Mesenchymal stem cell (in vitro differentiated cells and primary cell): ENCODE data around the gene DDX41.
"Not testable (repeated sequence)": the region's sequence is repeated elsewhere in the genome, so short reads cannot be mapped to it uniquely, and the experiment has no call there.

Source experiments
- DNase-seq: peaks from one replicate; pipeline ENCODE4 v3.0.0-alpha.2; 2013
- H2AFZ ChIP-seq: one replicate; pipeline ENCODE4 v1.6.1; 2013; ENCODE audit warnings: low read depth, mild to moderate bottlenecking, control low read depth, inconsistent platforms, low read length, moderate library complexity
- H2AK5ac ChIP-seq: 2 replicates; pipeline ENCODE4 v1.6.1; 2013; ENCODE audit warnings: low read length, moderate library complexity, mild to moderate bottlenecking, inconsistent platforms; ENCODE audit not compliant: severe bottlenecking
- H2BK120ac ChIP-seq: one replicate; pipeline ENCODE4 v1.6.1; 2013; ENCODE audit warnings: low read depth, mild to moderate bottlenecking, inconsistent platforms, low read length, moderate library complexity
- H2BK12ac ChIP-seq, 2 experiments: one replicate each; pipeline ENCODE4 v1.6.1; 2013; ENCODE audit warnings: inconsistent platforms in 2 of 2, low read length in 2 of 2, mild to moderate bottlenecking in 2 of 2, moderate library complexity in 2 of 2, control low read depth in 1 of 2
- H2BK15ac ChIP-seq: one replicate; pipeline ENCODE4 v1.6.1; 2013; ENCODE audit warnings: mild to moderate bottlenecking, low read depth, inconsistent platforms; ENCODE audit not compliant: poor library complexity, severe bottlenecking
- H2BK5ac ChIP-seq: 2 replicates; pipeline ENCODE4 v1.6.1; 2013; ENCODE audit warnings: low read depth, mild to moderate bottlenecking, low read length, control low read depth, inconsistent platforms; ENCODE audit not compliant: poor library complexity, severe bottlenecking
- H3K14ac ChIP-seq, 2 experiments: one replicate each; pipeline ENCODE4 v1.6.1; 2013; ENCODE audit warnings: inconsistent platforms in 2 of 2, low read length in 2 of 2, control low read depth in 1 of 2, mild to moderate bottlenecking in 1 of 2, moderate library complexity in 1 of 2
- H3K18ac ChIP-seq, 2 experiments: one replicate each; pipeline ENCODE4 v1.6.1; 2013; ENCODE audit warnings: inconsistent platforms in 2 of 2, low read length in 2 of 2, control low read depth in 1 of 2, low read depth in 1 of 2, mild to moderate bottlenecking in 1 of 2
- H3K23ac ChIP-seq, 2 experiments: one replicate each; pipeline ENCODE4 v1.6.1; 2013; ENCODE audit warnings: inconsistent platforms in 2 of 2, low read length in 2 of 2, mild to moderate bottlenecking in 2 of 2, moderate library complexity in 2 of 2, control low read depth in 1 of 2
- H3K27ac ChIP-seq: 2 replicates; pipeline ENCODE4 v1.5.1; 2013; ENCODE audit warnings: mild to moderate bottlenecking, moderate library complexity, low read length, control low read depth, inconsistent platforms; ENCODE audit not compliant: poor library complexity, severe bottlenecking
- H3K27me3 ChIP-seq, 2 experiments: 2 replicates each; pipeline versions ENCODE4 v1.6.1 to v1.7.0; 2013; ENCODE audit warnings: low read length in 2 of 2, mild to moderate bottlenecking in 2 of 2, moderate library complexity in 2 of 2, control low read depth in 1 of 2, inconsistent platforms in 1 of 2; ENCODE audit not compliant: control insufficient read depth in 1 of 2, insufficient read depth in 1 of 2
- H3K36me3 ChIP-seq, 2 experiments: 2 replicates each; pipeline versions ENCODE4 v1.6.1 to v1.7.0; 2013; ENCODE audit warnings: low read length in 2 of 2, control low read depth in 1 of 2, inconsistent platforms in 1 of 2, low read depth in 1 of 2, mild to moderate bottlenecking in 1 of 2; ENCODE audit not compliant: insufficient read depth in 2 of 2, control insufficient read depth in 1 of 2
- H3K4ac ChIP-seq, 2 experiments: one replicate each; pipeline ENCODE4 v1.6.1; 2013; ENCODE audit warnings: inconsistent platforms in 2 of 2, low read length in 2 of 2, mild to moderate bottlenecking in 2 of 2, moderate library complexity in 2 of 2, control low read depth in 1 of 2, low read depth in 1 of 2
- H3K4me1 ChIP-seq: 2 replicates; pipeline ENCODE4 v1.6.1; 2013; ENCODE audit warnings: low read depth, low read length, control low read depth; ENCODE audit not compliant: control insufficient read depth, insufficient read depth
- H3K4me2 ChIP-seq: 2 replicates; pipeline ENCODE4 v1.6.1; 2013; ENCODE audit warnings: low read length, mild to moderate bottlenecking, inconsistent platforms; ENCODE audit not compliant: poor library complexity, severe bottlenecking
- H3K4me3 ChIP-seq, 2 experiments: 2 replicates each; pipeline versions ENCODE4 v1.5.1 to v1.7.0; 2013; ENCODE audit warnings: low read length in 2 of 2, mild to moderate bottlenecking in 2 of 2, control low read depth in 1 of 2, low read depth in 1 of 2; ENCODE audit not compliant: insufficient read depth in 1 of 2
- H3K79me1 ChIP-seq: replicated peaks from 2 replicates; pipeline ENCODE4 v1.6.1; 2013; ENCODE audit warnings: mild to moderate bottlenecking, control low read depth, low read length, inconsistent platforms; ENCODE audit not compliant: poor library complexity, severe bottlenecking
- H3K9ac ChIP-seq: 2 replicates; pipeline ENCODE4 v1.7.0; 2013; ENCODE audit warnings: mild to moderate bottlenecking, low read length, moderate library complexity
- H3K9me3 ChIP-seq: 2 replicates; pipeline ENCODE4 v1.7.0; 2013; ENCODE audit warnings: mild to moderate bottlenecking, low read length; ENCODE audit not compliant: control insufficient read depth
- H4K8ac ChIP-seq: one replicate; pipeline ENCODE4 v1.6.1; 2013; ENCODE audit warnings: inconsistent platforms, mild to moderate bottlenecking, low read length, moderate library complexity
- H4K91ac ChIP-seq: one replicate; pipeline ENCODE4 v1.6.1; 2013; ENCODE audit warnings: mild to moderate bottlenecking, low read length, inconsistent platforms
- WGBS: methylation state at CpG from one replicate; pipeline ENCODE4 v1.1.7; 2013; ENCODE audit warnings: mixed read lengths; 5-methylcytosine and 5-hydroxymethylcytosine counted together

The DDX41 gene

GRCh38 chr5:177536386-177536785 is 19.6 kb upstream of the DDX41 start:
- peak overlapping the region in 1 of 2 experiments; percentile 2 for H2BK12ac ChIP-seq
- peaks cover 21% of the 10 kb centered on the region for H3K79me1 ChIP-seq
- H3K27me3 ChIP-seq: no peaks in the 10 kb centered on the region
- H3K4me2 ChIP-seq: no peak overlapping the region
- H2BK15ac ChIP-seq: no peak overlapping the region
- H3K4me1 ChIP-seq: peaks cover 25% of the 10 kb centered on the region
- H4K91ac ChIP-seq: peak overlapping the region; percentile 4
- H3K4me3 ChIP-seq: no peak overlapping the region
- H3K36me3 ChIP-seq: peaks cover 43 to 64% of the 10 kb centered on the region in 2 experiments
- H3K14ac ChIP-seq: peak overlapping the region in 1 of 2 experiments; percentile 18
- H3K27ac ChIP-seq: peak overlapping the region; percentile 96
- H3K18ac ChIP-seq: peak overlapping the region in 1 of 2 experiments; percentile 31
- H2BK120ac ChIP-seq: no peak overlapping the region
- peak overlapping the region; percentile 55 for H3K9ac ChIP-seq
- 98% methylated on average over 10 of the region's 10 CpGs for WGBS
- no peak for DNase-seq
- peak overlapping the region; percentile 58 for H2AK5ac ChIP-seq
- peak overlapping the region; percentile 20 for H4K8ac ChIP-seq
- H3K23ac ChIP-seq: no peak overlapping the region
- H3K4ac ChIP-seq: no peak overlapping the region
- no peak overlapping the region for H2AFZ ChIP-seq
- H2BK5ac ChIP-seq: no peak overlapping the region
- no peaks in the 10 kb centered on the region for H3K9me3 ChIP-seq

- no peak overlapping the region for H4K8ac ChIP-seq
- H2BK15ac ChIP-seq: no peak overlapping the region
- H3K9ac ChIP-seq: no peak overlapping the region
- no peak for DNase-seq
- no peak overlapping the region for H2AFZ ChIP-seq
- peaks cover 31% of the 10 kb centered on the region for H3K79me1 ChIP-seq
- no peak overlapping the region for H3K4ac ChIP-seq
- peaks cover 55 to 76% of the 10 kb centered on the region in 2 experiments for H3K36me3 ChIP-seq
- H3K18ac ChIP-seq: no peak overlapping the region
- no peak overlapping the region for H3K4me3 ChIP-seq
- H3K27ac ChIP-seq: no peak overlapping the region
- no peak overlapping the region for H2BK12ac ChIP-seq
- no peaks in the 10 kb centered on the region for H3K27me3 ChIP-seq
- H2BK5ac ChIP-seq: no peak overlapping the region
- H4K91ac ChIP-seq: no peak overlapping the region
- no peak overlapping the region for H3K4me2 ChIP-seq
- no peak overlapping the region for H2BK120ac ChIP-seq
- H3K14ac ChIP-seq: no peak overlapping the region
- no peaks in the 10 kb centered on the region for H3K9me3 ChIP-seq
- 97% methylated on average over 4 of the region's 7 CpGs for WGBS
- H2AK5ac ChIP-seq: no peak overlapping the region
- no peak overlapping the region for H3K23ac ChIP-seq
- H3K4me1 ChIP-seq: peaks cover 26% of the 10 kb centered on the region
These were observed 18.4 kb upstream of the DDX41 start for GRCh38 chr5:177535125-177535524.

- H4K8ac ChIP-seq, H3K4ac ChIP-seq, H3K27me3 ChIP-seq, H4K91ac ChIP-seq, H3K4me3 ChIP-seq, H3K9me3 ChIP-seq, H2AFZ ChIP-seq, H3K9ac ChIP-seq, H3K18ac ChIP-seq, DNase-seq, H3K27ac ChIP-seq, H2BK12ac ChIP-seq, H3K23ac ChIP-seq, H2AK5ac ChIP-seq, H3K14ac ChIP-seq, H3K4me2 ChIP-seq, H2BK15ac ChIP-seq, H2BK5ac ChIP-seq, H2BK120ac ChIP-seq: not testable (repeated sequence)
- Histone ChIP-seq H3K79me1 (peaks cover 37% of the 10 kb centered on the region), H3K36me3 (peaks cover 62 to 83% of the 10 kb centered on the region in 2 experiments), H3K4me1 (peaks cover 26% of the 10 kb centered on the region)
- 96% methylated on average over 6 of the region's 7 CpGs for WGBS
These were observed 17.7 kb upstream of the DDX41 start for GRCh38 chr5:177534433-177534832.

- no peak overlapping the region for H3K9ac ChIP-seq
- no peak for DNase-seq
- H2BK5ac ChIP-seq: no peak overlapping the region
- peaks cover 77 to 93% of the 10 kb centered on the region in 2 experiments for H3K36me3 ChIP-seq
- H3K4me3 ChIP-seq: no peak overlapping the region
- H4K91ac ChIP-seq: no peak overlapping the region
- H3K18ac ChIP-seq: no peak overlapping the region
- no peak overlapping the region for H3K23ac ChIP-seq
- peaks cover 6% of the 10 kb centered on the region for H3K4me1 ChIP-seq
- no peaks in the 10 kb centered on the region for H3K9me3 ChIP-seq
- no peaks in the 10 kb centered on the region for H3K27me3 ChIP-seq
- H2AK5ac ChIP-seq: no peak overlapping the region
- H4K8ac ChIP-seq: no peak overlapping the region
- H3K79me1 ChIP-seq: peaks cover 59% of the 10 kb centered on the region
- no peak overlapping the region for H3K4ac ChIP-seq
- no peak overlapping the region for H2AFZ ChIP-seq
- no peak overlapping the region for H2BK120ac ChIP-seq
- no peak overlapping the region for H3K14ac ChIP-seq
- no peak overlapping the region for H2BK12ac ChIP-seq
- H2BK15ac ChIP-seq: no peak overlapping the region
- no peak overlapping the region for H3K4me2 ChIP-seq
- H3K27ac ChIP-seq: no peak overlapping the region
- WGBS: 97% methylated on average over 24 of the region's 27 CpGs
These were observed 14.6 kb upstream of the DDX41 start for GRCh38 chr5:177531209-177531940.
